Cardiac fibroblast (primary cell): ENCODE measurements around the gene HDAC9.

ENCODE experiments used
- DNase-seq, 2 donors: peaks; one replicate each; pipeline versions ENCODE4 v3.0.0 to v3.0.0-alpha.2; 2010; ENCODE audit warnings: low read depth in 2 of 2
- H3K4me3 ChIP-seq, 2 donors: replicated peaks in 1 of 2; 1 replicate in 1 of 2; 2 replicates in 1 of 2; pipeline ENCODE4 v1.5.1; 2011; ENCODE audit warnings: low read depth in 2 of 2, low read length in 2 of 2, mild to moderate bottlenecking in 2 of 2, moderate library complexity in 1 of 2
- CTCF ChIP-seq: IDR thresholded peaks from one replicate; pipeline ENCODE4 v1.5.1; 2011; ENCODE audit warnings: low read depth, mild to moderate bottlenecking, low read length, inconsistent platforms

The HDAC9 gene

GRCh38 chr7:18583305-18583704, 87.8 kb downstream of the HDAC9 start:
- peak; percentile 38 to 62 for DNase-seq
- H3K4me3 ChIP-seq, result no peak overlapping the region
- no peak for TF ChIP-seq CTCF

GRCh38 chr7:18590241-18590640, 94.7 kb downstream of the HDAC9 start:
- TF ChIP-seq CTCF, result no peak
- no peak overlapping the region for H3K4me3 ChIP-seq
- DNase-seq, result no peak

- H3K4me3 ChIP-seq, result no peak overlapping the region
- TF ChIP-seq CTCF, result peak; percentile 53
- DNase-seq, result peak; percentile 77 to 82
Observed at GRCh38 chr7:18590744-18591340, 95.3 kb downstream of the HDAC9 start.

- no peak for DNase-seq
- TF ChIP-seq CTCF, result no peak
- no peak overlapping the region for H3K4me3 ChIP-seq
Observed at GRCh38 chr7:18593602-18594279, 98.2 kb downstream of the HDAC9 start.

- TF ChIP-seq CTCF, result no peak
- H3K4me3 ChIP-seq, result no peak overlapping the region
- DNase-seq, result peak in 1 of 2 donors; percentile 45
Observed at GRCh38 chr7:18597754-18598153, 102.2 kb downstream of the HDAC9 start.

- TF ChIP-seq CTCF, result no peak
- H3K4me3 ChIP-seq, result no peak overlapping the region
- DNase-seq, result peak in 1 of 2 donors; percentile 41
Observed at GRCh38 chr7:18607025-18607424, 111.5 kb downstream of the HDAC9 start.
